Immature natural killer cell (primary cell): ENCODE results near the gene FIZ1. TPM values are rescaled to one million over a fixed set of nuclear protein-coding genes. Genes with fewer than 3 reads are reported as not detected.
"Not testable (repeated sequence)": the region's sequence is repeated elsewhere in the genome, so short reads cannot be mapped to it uniquely, and the experiment has no call there.

Source experiments
- DNase-seq, 3 donors: peaks; one replicate each; pipeline ENCODE4 v3.0.0; 2022; ENCODE audit warnings: mixed read lengths in 1 of 3
- H3K27ac Mint-ChIP-seq, 6 donors: one replicate each; pipeline ENCODE4 v1.8.0; 2020; ENCODE audit warnings: mixed read lengths in 6 of 6, mild to moderate bottlenecking in 5 of 6, inconsistent platforms in 4 of 6, moderate library complexity in 3 of 6
- H3K27me3 Mint-ChIP-seq, 3 donors: one replicate each; pipeline ENCODE4 v1.8.0; 2020 to 2021; ENCODE audit warnings: low read depth in 3 of 3, mild to moderate bottlenecking in 3 of 3, mixed read lengths in 3 of 3, moderate library complexity in 3 of 3, inconsistent platforms in 1 of 3
- H3K36me3 Mint-ChIP-seq, 3 donors: one replicate each; pipeline ENCODE4 v1.8.0; 2020; ENCODE audit warnings: mixed read lengths in 3 of 3, inconsistent platforms in 2 of 3, mild to moderate bottlenecking in 2 of 3
- H3K4me1 Mint-ChIP-seq, 2 donors: one replicate each; pipeline ENCODE4 v1.8.0; 2020; ENCODE audit warnings: inconsistent platforms in 2 of 2, mild to moderate bottlenecking in 2 of 2, mixed read lengths in 2 of 2, moderate library complexity in 1 of 2
- H3K4me3 Mint-ChIP-seq, 5 donors: one replicate each; pipeline ENCODE4 v1.8.0; 2020; ENCODE audit warnings: mild to moderate bottlenecking in 5 of 5, mixed read lengths in 5 of 5, inconsistent platforms in 3 of 5, moderate library complexity in 3 of 5
- H3K9me3 Mint-ChIP-seq, 6 donors: one replicate each; pipeline ENCODE4 v1.8.0; 2020; ENCODE audit warnings: mild to moderate bottlenecking in 6 of 6, mixed read lengths in 6 of 6, inconsistent platforms in 4 of 6, moderate library complexity in 3 of 6
- polyA plus RNA-seq, 3 donors: library from polyadenylated mRNA; unstranded; fragments of 300-500 nt; fragmentation: Illumina TruSeq; gene quantifications; one replicate each; pipeline ENCODE4 v1.2.3, GENCODE V29; 2021

The FIZ1 gene
- polyA plus RNA-seq, 3 donors from 2014 or later = 0.63 to 1.7 (median 1.0) TPM

DNA sequence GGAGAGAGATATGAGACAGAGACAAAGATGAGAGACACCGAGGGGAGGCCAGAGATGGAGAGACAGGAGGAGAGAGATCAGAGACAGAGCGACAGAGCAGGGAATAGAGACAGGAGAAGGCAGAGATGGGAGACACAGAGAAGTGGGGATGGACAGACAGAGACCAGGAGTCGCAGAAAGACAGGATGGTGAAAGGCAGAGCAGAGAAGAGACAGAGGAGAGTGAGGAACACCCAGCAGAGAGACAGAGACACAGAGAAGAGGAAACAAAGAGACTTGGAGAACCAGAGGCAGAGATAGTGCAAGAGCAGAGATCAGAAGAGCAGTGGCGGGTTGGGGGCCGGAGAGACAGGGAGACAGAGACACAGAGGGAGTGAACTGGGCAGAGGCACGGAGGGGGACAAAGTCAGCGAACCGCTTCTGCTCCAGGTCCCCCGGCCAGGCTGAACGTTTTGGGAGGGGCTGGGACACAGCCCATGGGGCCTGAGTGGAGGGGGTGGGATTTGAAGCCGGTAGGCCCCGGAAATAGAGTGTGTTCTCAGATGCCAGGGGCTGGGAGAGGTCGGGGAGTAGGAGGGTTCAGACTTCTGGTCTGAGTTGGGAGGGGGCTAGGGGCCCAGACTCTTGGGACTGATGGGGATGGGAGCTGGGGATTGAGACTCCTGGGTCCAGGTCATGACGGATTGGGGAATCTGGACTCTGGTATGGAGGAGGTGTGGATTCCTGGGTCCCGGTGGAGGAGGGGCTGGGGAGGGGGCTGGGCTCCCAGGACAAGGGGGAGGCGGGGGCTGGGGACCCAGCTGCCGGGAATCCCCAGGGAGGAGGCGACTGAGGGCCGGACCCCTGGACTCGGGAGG is 19.3 kb downstream of the FIZ1 start:
- Mint-ChIP-seq H3K4me3 (peak overlapping the region; percentile 87 to 97 (median 93)), H3K27me3 (peaks cover 8 to 9% (median 9%) of the 10 kb centered on the region in 3 donors), H3K27ac (peak overlapping the region; percentile 91 to 95 (median 94)), H3K36me3 (peaks cover 4 to 14% (median 14%) of the 10 kb centered on the region in 3 donors), H3K4me1 (peaks cover 21 to 24% of the 10 kb centered on the region in 2 donors), H3K9me3 (no peaks in the 10 kb centered on the region)
- no peak for DNase-seq

DNA sequence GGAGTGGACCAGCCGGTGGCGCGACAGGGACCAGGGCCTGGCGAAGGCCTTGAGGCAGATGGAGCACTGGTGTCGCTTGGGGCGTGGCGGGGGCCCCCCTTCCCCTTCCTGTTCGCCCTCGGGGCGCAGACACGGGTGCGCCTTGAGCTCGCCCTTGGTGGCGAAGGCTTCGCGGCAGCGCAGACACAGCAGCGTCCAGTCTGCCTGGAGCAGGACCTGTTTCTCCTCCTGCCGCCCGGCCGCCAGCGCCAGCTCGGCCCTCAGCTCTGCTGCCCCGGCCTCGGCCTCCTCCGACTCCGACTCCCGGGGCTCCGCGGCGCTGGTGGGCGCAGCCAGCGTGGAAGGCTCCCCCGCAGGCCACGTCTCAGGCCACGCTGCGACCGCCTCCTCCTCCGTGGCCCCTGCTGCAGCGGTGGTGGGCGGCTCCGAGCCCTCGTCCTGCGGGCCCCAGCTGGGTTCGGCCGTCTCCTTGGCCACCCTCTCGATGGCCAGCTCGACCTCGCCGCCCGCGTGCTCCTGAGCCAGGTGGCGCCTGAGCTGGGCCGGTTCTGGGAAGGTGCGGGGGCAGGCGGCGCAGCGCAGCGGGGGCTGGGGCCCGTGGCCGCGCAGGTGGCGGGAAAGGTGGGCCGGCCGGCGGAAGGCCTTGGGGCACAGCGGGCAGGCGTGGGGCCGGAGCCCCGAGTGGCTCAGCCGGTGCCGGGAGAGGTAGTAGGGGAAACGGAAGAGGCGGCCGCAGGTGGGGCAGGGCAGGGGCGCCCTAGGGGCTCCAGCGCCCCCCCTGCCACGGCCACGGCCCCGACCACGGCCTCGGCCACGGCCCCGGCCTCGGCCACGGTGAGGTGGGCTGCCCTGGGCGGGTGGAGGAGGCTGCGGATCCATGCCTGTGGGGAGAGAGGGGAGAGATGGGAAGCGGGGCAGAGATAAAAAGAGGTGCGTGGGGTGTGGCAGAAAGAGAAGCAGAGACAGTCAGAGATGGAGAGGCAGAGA is 20.3 kb downstream of the FIZ1 start:
- no peaks in the 10 kb centered on the region for H3K9me3 Mint-ChIP-seq
- H3K36me3 Mint-ChIP-seq = peaks cover 4 to 14% (median 14%) of the 10 kb centered on the region in 3 donors
- no peak for DNase-seq
- peak overlapping the region; percentile 91 to 95 (median 94) for H3K27ac Mint-ChIP-seq
- H3K27me3 Mint-ChIP-seq = peaks cover 6 to 9% (median 9%) of the 10 kb centered on the region in 3 donors
- peaks cover 21 to 24% of the 10 kb centered on the region in 2 donors for H3K4me1 Mint-ChIP-seq
- peak overlapping the region; percentile 87 to 97 (median 93) for H3K4me3 Mint-ChIP-seq

DNA sequence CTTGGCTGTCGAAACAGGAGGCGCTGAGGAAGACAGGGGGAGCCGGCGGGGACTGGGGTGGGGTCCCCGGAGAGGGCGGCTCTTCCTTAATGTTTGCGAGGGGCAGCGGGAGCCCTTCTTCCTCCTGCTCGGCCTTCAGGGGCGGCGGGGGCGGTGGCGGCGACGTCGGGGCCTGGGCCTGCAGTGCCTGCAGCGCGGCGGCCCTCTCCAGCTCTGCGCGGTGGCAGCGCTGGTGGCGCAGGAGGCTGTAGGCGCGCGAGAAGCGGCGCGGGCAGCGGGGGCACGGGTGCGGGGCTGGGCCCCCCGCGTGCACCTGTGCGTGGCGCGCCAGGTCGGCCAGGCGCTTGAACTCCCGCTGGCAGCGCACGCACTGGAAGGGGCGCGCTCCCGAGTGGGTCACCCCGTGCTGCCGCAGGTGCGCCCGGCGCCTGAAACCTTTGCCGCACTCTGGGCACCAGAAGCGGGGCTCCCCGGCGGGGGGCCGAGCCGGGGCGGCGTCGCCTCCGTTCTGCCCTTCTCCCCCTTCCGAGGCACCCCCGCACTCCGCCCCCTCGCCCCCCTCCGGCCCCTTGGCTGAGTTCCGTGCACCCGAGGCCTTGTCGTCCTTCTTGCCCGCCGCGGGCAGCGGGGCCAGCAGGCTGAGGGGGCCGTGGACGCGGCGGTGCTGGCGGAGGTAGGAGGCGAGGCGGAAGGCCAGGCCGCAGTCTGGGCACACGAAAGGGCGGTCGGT is 21.1 kb downstream of the FIZ1 start:
- no peak overlapping the region for H3K4me3 Mint-ChIP-seq
- peaks cover 6 to 12% (median 9%) of the 10 kb centered on the region in 3 donors for H3K27me3 Mint-ChIP-seq
- peaks cover 21 to 24% of the 10 kb centered on the region in 2 donors for H3K4me1 Mint-ChIP-seq
- H3K9me3 Mint-ChIP-seq = no peaks in the 10 kb centered on the region
- no peak for DNase-seq
- H3K27ac Mint-ChIP-seq = no peak overlapping the region
- peaks cover 4 to 14% (median 14%) of the 10 kb centered on the region in 3 donors for H3K36me3 Mint-ChIP-seq

DNA sequence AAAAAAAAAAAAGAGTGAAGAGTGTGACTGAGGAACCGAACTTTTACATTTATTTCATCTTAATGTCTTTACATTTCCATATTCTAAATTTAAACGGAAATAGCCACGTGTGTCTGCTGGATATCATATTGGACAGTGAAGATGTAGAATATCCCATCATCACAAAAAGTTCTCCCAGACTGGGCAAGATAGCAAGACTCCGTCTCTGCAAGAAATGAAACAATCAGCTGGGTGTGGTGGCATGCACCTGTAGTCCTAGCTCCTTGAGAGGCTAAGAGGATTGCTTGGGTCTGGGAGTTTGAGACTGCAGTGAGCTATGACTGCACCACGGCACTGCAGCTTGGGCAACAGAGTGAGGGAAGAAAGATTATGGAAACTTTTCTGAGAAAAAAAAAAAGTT is 22.6 kb downstream of the FIZ1 start:
- peak overlapping the region in 2 of 5 donors; percentile 28 to 49 for H3K4me3 Mint-ChIP-seq

DNA sequence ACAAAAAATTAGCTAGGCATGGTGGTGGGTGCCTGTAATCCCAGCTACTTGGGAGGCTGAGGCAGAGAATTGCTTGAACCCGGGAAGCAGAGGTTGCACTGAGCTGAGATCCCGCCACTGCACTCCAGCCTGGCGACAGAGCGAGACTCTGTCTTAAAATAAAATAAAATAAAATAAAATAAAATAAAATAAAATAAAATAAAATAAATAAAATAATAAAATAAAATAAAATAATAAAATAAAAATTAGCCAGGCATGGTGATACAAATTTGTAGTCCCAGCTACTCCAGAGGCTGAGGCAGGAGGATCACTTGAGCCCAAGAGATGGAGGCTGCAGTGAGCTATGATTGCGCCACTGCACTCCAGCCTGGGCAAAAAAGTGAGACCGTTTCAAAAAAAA is 25.4 kb downstream of the FIZ1 start:
- not testable (repeated sequence) for DNase-seq, H3K4me1 Mint-ChIP-seq, H3K27ac Mint-ChIP-seq, H3K4me3 Mint-ChIP-seq, H3K36me3 Mint-ChIP-seq, H3K27me3 Mint-ChIP-seq, H3K9me3 Mint-ChIP-seq

More for the DNA sequence above, 22.6 kb downstream of the FIZ1 start:
- Mint-ChIP-seq H3K4me1 (peaks cover 17 to 21% of the 10 kb centered on the region in 2 donors), H3K27me3 (peaks cover 3 to 14% (median 9%) of the 10 kb centered on the region in 3 donors), H3K9me3 (no peaks in the 10 kb centered on the region), H3K36me3 (peaks cover 4 to 14% (median 14%) of the 10 kb centered on the region in 3 donors), H3K27ac (peak overlapping the region in 4 of 6 donors; percentile 8 to 71 (median 52))
- DNase-seq = no peak

DNA sequence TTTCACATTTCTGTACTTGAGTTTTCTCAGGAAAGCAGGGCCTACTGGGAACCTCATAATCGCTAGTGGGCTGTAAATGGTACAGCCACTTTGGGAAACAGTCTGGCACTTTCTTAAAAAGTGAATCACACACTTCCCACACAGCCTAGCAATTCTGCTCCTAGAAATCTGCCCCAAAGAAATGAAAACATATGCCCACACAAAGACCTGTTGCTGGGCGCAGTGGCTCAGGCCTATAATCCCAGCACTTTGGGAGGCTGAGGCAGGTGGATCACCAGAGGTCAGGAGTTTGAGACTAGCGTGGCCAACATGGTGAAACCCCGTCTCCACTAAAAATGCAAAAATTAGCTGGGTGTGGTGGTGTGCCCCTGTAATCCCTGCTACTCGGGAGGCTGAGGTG is 29.8 kb downstream of the FIZ1 start:
- peaks cover 3 to 12% (median 9%) of the 10 kb centered on the region in 3 donors for H3K27me3 Mint-ChIP-seq
- H3K9me3 Mint-ChIP-seq, H3K27ac Mint-ChIP-seq, DNase-seq, H3K36me3 Mint-ChIP-seq, H3K4me1 Mint-ChIP-seq, H3K4me3 Mint-ChIP-seq: not testable (repeated sequence)

DNA sequence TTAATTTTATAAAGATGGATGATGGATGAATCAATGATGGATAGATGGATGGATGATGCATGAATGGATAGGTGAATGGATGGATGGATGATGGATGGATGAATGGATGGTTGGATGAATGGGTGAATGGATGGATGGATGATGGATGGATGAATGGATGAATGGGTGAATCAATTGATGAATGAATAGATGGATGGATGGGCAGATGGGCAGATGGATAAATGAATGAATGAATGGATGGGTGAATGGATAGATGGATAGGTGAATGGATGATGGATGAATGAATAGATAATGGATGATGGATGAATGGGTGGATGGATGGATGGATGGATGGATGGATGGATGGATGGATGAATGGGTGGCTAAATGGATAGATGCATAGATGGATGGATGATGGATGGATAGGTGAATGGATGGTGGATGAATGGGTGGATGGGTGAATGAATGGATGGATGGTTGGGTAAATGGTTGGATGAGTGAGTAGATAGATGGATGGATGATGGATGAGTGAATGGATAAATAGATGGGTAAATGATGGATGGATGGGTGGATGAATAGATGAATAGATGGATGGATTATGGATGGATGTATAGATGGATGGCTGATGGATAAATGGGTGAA is 31.5 kb downstream of the FIZ1 start:
- H3K4me1 Mint-ChIP-seq = no peaks in the 10 kb centered on the region
- DNase-seq = no peak
- H3K27me3 Mint-ChIP-seq = peaks cover 3 to 12% (median 6%) of the 10 kb centered on the region in 3 donors
- H3K9me3 Mint-ChIP-seq = no peaks in the 10 kb centered on the region
- H3K4me3 Mint-ChIP-seq = no peak overlapping the region
- H3K36me3 Mint-ChIP-seq = no peaks in the 10 kb centered on the region
- no peak overlapping the region for H3K27ac Mint-ChIP-seq

DNA sequence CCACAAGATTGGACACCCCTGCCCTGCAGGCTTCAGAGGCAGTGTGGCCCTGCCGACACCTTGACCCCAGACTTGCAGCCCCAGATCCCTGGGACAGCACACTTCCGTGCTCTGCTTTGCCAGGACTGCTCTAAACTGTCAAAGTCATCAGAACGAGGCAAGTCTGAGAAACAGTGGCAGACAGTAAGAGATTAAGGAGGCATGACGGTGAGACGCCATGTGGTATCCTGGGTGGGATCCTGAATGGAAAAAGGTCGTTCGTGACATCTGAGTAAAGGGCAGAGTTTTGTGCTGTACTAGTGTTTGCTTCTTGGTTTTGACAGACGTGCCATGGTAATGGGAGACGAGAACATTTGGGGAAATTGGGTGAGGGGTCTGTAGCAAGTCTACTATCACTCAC is 32.5 kb downstream of the FIZ1 start:
- no peak overlapping the region for H3K27ac Mint-ChIP-seq
- H3K36me3 Mint-ChIP-seq = no peaks in the 10 kb centered on the region

DNA sequence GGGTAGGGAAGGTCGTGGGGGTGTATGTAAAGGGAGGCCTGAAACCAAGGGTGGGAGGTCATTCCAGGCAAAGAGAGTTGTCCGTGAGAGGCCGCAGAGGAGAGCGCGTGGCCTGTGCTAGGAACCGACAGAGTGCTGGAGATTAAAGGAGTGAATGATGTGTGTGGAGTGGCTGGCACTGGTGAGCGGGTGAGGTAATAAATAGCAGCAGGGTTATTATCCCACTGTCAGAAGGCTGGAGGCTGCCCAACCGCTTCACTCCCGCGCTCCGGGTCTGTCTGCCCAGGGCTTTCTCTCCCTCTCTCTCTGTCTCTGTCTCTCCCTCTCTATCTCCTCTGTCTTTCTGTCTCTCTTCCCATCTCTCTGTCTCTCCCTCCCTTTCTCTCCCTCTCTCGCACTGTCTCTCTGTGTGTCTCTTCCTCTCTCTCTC is 36.0 kb downstream of the FIZ1 start:
- no peak overlapping the region for H3K27ac Mint-ChIP-seq
- no peaks in the 10 kb centered on the region for H3K9me3 Mint-ChIP-seq
- H3K27me3 Mint-ChIP-seq = peaks cover 4 to 14% (median 4%) of the 10 kb centered on the region in 3 donors
- no peak overlapping the region for H3K4me3 Mint-ChIP-seq
- H3K36me3 Mint-ChIP-seq = peaks cover 0 to 4% (median 0%) of the 10 kb centered on the region in 3 donors
- DNase-seq = no peak
- H3K4me1 Mint-ChIP-seq = no peaks in the 10 kb centered on the region

More for the DNA sequence above, 32.5 kb downstream of the FIZ1 start:
- Mint-ChIP-seq H3K4me1 (no peaks in the 10 kb centered on the region), H3K4me3 (no peak overlapping the region), H3K27me3 (peaks cover 4 to 12% (median 4%) of the 10 kb centered on the region in 3 donors), H3K9me3 (no peaks in the 10 kb centered on the region)
- no peak for DNase-seq

DNA sequence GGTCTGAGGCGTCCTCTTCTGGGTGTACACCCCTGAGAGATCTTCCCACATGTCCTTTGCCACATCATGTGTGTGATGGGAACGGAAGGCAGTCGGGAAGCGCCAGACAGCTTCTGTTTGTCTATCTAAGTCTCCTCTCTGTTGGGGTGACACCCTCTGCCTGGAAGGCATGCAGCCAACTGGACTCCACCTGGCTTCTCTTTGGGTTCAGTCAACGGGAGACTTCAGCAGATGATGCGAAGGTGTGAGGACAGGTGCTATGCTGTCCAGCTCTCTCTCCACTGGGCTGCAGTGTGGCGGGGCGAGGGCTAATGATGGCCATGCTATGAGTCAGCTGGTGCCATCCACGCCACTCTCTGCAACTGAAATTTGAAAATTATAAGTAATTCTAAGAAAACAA is 39.6 kb downstream of the FIZ1 start:
- H3K9me3 Mint-ChIP-seq = no peaks in the 10 kb centered on the region
- H3K4me3 Mint-ChIP-seq = no peak overlapping the region
- no peak for DNase-seq
- H3K4me1 Mint-ChIP-seq = no peaks in the 10 kb centered on the region
- peaks cover 0 to 6% (median 2%) of the 10 kb centered on the region in 3 donors for H3K27me3 Mint-ChIP-seq
- no peak overlapping the region for H3K27ac Mint-ChIP-seq
- H3K36me3 Mint-ChIP-seq = peaks cover 0 to 4% (median 0%) of the 10 kb centered on the region in 3 donors

DNA sequence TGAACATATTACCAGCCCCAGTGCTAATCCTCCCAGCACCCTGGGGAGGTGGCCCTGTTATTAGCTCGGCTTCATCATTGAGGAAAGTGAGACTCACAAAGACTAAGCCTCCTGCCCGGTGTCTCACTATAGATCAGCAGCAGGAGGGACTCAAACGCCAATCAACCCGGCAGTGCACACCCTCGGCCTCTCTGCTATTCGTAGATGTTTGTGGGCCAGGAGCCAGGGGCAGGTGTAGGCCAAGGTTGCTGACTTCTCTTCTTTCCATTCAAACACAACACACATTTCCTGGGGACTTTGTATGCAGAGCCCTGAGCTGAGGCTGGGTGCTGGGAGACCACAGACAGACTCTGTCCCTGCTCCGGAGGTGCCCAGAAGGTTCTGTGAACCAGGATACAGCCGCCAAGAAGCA is 44.6 kb downstream of the FIZ1 start:
- H3K9me3 Mint-ChIP-seq = no peaks in the 10 kb centered on the region
- H3K36me3 Mint-ChIP-seq = no peaks in the 10 kb centered on the region
- no peak overlapping the region for H3K4me3 Mint-ChIP-seq
- no peak overlapping the region for H3K27ac Mint-ChIP-seq
- H3K4me1 Mint-ChIP-seq = no peaks in the 10 kb centered on the region
- no peak for DNase-seq
- H3K27me3 Mint-ChIP-seq = peaks cover 0 to 12% (median 0%) of the 10 kb centered on the region in 3 donors

DNA sequence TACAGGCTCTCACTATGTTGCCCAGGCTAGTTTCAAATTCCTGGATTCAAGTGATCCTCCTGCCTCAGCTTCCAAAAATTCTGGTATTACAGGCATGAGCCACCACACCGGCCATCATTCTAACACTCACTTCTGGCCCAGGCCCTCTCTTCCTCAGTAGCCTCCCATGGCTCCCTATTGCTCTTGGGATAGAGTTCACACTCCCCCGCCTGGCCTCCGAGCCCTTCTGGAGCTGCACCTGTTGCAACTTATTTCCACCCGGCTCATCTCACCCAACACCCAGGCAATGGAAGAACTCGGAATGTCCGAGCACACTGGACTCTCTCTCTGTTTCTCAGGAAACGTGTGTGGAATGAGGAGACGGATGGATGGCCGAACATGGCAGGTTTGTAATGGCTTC is 45.0 kb downstream of the FIZ1 start:
- Mint-ChIP-seq H3K27me3 (peaks cover 0 to 12% (median 0%) of the 10 kb centered on the region in 3 donors), H3K27ac (no peak overlapping the region), H3K4me3 (no peak overlapping the region), H3K4me1 (no peaks in the 10 kb centered on the region), H3K36me3 (no peaks in the 10 kb centered on the region), H3K9me3 (no peaks in the 10 kb centered on the region)
- no peak for DNase-seq
